IPS-11a (cell line): Measurements from ENCODE around the gene TYK2.
A peak's percentile ranks its signal among the peaks of the same experiment; 100 is the strongest.
"Not testable (repeated sequence)": the region's sequence is repeated elsewhere in the genome, so short reads cannot be mapped to it uniquely, and the experiment has no call there.

ENCODE experiments used
- H3K4me3 ChIP-seq: one replicate; pipeline ENCODE4 v1.5.1; 2013; ENCODE audit warnings: low read depth, low read length, control low read depth

TYK2 gene

DNA sequence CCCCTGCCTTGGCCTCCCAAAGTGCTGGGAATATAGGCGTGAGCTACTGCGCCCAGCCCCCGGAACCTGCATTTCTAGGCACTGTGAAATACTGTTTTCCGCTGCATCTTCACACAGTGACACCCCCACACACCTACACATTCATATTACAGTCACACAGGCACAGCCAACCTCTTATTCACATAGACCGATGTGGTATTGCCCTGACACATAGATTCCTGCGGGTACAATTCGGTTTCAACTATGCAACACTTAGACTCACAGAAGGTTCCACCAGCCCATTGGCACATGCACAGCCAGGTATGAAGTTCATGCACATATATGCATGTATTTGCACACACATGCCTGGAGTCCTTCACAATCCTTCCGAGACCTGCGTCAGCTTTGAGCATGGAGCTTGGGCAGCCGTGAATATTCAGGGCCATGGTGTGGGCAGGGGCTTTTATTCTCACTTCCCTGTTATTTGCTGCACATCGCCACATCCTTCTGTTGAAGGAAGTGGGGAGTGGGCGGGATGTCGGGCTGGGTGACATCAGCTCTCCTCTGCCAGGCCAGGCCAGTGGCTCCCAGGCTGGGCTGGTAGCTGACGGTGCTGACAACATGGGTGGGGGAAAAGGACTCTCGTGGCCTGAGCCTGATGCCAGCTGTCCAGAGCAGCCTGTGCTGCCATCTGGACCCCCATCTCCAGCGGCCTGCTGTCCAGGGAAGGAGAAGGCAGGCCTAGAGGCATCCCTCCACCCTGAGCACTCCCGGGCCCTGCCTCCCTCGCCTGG lies 28.3 kb upstream of the TYK2 start:
- H3K4me3 ChIP-seq: no peak overlapping the region

DNA sequence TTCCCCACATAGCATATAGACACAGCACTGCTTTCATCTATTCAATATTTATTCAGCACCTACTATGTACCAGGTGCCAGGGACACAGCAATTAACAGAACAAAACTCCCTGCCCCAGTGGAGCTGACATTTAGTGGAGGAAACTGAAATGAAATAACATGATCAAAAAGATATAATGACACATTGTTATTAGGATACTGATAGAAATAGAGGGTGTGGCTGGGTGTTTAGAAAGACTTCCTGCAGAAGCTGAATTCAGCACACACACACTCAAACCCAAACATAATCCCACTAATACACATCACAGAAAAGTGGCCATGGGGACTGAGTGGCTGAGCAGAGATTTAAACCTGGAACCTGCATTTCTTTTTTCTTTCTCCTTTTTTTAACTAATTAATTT lies 26.7 kb upstream of the TYK2 start:
- H3K4me3 ChIP-seq: no peak overlapping the region

DNA sequence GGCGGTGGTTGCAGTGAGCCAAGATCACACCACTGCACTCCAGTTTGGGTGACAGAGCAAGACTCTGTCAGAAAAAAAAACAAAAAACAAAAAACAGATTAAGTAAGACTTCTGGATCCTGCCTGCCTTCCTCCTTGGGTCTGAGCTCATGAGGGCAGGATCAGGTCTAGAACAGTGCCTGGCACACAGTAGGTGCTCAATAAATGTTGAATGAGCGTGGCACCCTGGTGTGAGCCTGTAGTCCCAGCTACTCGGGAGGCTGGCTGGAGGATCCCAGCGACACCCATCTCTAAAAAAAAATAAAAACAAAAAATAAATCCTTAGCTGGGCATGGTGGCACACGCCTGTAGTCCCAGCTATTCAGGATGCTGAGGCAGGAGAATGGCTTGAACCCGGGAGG lies 25.8 kb upstream of the TYK2 start:
- H3K4me3 ChIP-seq: no peak overlapping the region

DNA sequence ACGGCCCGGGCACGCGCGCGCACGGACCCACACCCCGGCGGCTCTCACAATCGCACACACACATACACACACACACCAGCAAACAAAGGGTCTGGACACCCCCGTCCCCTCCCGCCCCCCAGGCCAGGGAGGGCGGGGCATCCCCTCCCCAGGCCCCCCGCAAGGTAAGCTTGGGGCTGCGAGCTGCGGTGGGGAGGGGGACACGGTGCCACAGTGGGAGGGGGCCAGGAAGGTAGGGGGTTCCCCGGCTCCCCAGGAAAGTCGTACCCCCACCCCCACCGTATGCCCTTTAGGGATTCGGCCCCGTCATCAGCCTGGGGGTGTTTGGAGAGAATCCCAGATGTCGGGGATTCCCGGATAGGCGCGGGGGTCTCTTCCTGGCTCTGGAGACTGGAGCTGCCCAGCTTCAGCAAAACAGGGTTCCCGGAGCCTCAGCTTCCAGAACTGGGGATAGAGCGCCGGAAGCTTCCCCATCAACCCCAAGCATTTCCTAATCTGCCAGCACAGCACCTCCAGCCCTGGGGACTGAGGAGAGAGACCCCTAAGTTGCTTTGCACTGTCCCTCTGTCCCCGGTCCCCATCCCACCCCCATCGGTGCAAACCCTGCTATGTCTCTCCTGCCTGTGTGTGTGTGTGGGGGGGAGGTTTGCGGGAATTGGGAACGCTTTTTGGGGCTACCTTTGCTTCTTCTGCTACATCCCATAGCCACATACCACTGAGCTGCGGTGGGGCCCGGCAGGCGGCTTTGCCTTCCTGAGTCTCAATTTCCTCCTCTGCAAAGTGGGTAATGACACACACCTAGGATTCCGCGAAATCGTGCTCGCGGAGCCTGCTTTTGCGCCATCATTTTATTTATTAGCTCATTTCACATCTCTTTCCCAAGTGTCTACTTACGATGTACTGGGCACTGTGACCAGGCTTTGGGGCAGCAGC lies 24.8 kb upstream of the TYK2 start:
- H3K4me3 ChIP-seq: peak overlapping the region; percentile 98

DNA sequence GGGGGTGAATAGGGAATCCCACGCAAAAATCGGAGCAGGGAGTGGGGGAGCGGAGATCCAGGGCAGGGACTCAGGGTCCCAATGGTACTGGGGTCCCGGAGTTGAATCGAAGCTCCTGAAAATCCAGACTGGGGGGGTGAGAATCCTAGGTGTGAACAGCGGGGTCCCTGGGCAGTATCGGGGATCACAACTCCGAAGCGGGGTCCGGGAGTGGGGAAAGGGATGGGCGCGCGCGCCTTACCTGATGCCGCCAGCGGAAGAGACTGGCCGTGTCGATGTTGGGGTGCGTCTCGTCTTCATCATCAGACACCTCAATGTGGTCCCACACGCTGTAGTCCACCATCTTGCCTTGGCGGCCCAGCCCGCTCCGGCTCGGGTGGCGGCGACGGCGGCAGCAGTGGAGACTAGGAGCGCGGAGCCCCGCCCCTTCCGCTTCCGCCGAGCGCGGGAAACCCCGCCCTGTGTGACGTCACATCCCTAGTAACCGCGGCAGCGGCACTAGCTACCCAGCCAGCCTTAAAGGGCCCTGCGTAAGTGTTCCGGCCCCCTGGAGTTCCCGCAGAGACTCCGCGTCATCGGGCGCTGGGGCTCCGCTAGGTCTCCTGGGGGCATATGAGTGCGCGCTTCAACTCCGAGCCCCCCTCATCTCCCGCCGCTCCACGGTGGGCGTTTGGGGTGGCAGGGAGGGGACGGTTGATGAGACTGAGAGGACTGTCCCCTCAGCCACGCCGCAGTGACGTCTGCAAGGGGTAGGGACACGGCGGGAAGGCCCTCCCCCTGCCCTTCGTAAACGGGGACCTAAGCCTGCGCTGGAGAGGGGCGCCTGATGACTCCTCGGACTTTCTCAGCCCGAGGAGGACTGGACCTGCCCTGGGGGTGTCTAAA lies 23.0 kb upstream of the TYK2 start, which contains the start of gene CDC37:
CDC37 (minus strand) TSS at position 406 of the 885 bp plus-strand sequence; CDS start at position 343, 63 bp downstream.
- peak within 1 kb of the TSS; percentile 98 for H3K4me3 ChIP-seq

DNA sequence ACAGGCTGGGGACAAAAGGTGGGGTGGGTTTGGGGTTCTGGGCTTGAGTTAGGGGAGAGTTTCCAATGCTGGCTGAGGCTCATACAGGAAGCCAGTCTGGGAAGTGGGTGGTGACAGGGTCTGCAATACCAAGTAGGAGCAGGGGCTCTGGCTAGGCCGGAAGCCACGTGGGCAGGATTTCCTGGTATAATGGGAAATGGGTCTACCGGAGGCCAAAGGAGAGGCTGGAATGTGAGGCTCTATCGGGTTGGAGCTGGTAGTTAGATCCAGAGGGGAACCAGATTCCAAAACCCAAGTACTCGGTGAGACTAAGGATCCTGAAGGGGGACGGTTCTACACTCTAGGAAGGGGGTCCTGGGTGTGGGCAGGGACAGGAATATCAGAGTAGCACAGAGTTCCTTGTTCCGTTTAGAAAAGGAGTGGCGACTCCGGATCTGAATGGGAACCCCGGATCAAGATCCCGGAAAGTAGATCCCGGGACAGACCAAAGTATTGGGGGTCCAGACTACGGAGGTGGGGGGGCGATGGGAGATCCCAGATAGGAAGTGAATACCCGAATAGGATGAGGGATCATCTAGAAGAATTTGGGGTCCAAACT lies 22.2 kb upstream of the TYK2 start:
- H3K4me3 ChIP-seq: peak overlapping the region; percentile 98

DNA sequence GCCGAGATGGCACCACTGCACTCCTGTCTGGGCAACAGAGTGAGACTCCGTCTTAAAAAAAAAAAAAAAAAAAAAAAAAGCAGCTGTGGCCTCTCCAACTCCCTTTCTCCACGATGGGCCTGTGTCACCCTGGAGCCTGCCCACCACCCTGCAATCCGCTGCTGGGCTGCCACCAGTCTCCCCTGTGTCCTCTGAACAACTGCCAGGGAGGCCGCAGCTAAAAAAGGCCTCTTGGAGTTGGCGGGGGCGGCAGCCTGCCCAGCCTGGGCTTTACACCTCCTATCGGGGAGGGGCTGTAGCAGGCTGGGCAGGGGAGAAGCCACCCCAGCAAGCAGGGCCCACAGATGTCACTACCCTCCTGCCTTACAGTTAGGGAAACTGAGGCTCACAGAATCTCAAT lies 19.5 kb upstream of the TYK2 start:
- H3K4me3 ChIP-seq: no peak overlapping the region

DNA sequence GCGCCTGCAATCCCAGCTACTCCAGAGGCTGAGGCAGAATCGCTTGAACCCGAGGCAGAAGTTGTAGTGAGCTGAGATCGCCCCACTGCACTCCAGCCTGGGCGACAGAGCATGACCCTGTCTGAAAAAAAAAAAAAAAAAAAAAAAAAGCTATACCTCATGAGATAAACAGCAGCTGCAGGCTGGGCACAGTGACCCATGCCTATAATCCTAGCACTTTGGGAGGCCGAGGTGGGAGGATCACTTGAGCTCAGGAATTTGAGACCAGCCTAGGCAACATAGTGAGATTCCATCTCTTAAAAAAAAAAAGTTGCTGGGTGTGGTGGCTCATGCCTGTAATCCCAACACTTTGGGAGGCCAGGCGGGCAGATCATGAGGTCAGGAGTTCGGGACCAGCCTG lies 19.0 kb upstream of the TYK2 start:
- H3K4me3 ChIP-seq: not testable (repeated sequence)

DNA sequence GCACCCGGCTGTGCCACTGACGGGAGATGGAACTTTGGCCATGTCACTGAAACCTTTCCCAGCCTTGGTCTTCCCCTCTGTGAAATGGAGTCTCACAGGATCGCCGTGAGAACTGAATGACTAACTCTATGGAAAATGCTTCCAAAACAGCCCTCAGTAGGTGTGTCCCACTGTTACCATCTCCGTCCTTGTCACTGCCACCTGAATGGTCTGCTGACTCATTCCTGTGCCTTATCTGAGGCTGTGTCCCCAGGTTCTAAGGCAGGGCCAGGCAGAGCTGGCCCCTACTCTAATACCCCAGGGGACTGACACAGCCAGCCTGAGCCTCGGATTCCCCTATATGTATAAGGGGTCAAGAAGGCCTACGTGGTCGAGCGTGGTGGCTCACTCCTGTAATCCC lies 18.4 kb upstream of the TYK2 start:
- no peak overlapping the region for H3K4me3 ChIP-seq

DNA sequence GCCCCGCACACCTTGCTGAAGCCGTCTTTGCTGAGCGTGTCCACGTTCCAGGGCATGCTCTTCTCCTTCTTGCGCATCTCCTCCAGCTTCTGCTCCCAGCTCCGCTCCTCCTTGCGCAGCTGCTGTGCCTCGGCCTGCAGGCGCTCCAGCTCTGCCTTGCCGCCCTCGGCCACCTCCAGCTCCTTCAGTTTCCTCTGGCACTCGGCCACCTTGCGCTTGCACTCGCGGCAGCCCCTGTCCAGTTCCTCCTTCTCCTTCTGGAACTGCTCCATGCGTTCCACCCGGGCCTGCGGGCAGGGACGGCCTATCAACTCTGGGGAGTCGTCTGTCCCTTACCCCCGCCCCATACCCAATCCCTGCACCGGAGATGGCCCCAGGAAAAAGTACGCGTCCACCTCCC lies 15.5 kb upstream of the TYK2 start:
- H3K4me3 ChIP-seq: no peak overlapping the region

DNA sequence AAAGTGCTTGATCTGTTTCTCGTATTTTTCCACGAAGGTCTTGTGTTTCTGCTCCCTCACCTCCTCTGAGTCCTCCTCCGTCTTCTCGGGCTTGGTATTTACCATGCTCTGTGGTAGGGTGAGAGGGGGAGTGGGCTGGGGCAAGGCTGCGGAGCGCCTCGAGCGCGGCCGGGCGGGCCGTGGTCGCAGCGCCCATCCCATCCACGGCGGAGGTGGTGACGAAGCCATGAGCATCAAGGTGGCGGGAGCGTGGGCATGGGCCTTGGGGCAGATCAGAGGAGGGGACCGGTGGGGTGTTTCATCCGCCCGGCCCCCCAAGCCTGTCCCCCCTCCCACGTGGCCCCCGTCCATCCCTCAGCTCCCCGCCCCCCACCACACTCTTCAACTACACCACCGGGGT lies 15.1 kb upstream of the TYK2 start:
- H3K4me3 ChIP-seq: no peak overlapping the region

DNA sequence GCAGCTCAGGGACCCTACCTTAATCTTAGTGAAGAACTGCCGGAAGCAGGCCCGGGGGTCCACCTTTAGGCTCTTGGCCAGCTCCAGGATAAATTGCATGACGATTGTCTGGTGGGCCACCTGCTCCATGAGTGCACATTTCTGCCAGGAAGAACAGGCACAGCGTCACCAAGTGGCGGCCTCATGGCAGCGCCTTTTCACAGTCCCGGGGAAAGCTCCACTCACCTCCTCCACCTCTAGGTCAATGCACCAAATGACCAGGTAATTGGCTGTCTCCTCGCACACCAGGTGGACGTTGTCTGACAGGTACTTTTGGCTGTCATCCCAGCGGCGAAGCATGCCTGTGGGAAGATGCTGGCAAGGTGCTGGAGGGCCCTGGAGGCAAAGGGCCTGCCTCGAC lies 14.6 kb upstream of the TYK2 start:
- no peak overlapping the region for H3K4me3 ChIP-seq

DNA sequence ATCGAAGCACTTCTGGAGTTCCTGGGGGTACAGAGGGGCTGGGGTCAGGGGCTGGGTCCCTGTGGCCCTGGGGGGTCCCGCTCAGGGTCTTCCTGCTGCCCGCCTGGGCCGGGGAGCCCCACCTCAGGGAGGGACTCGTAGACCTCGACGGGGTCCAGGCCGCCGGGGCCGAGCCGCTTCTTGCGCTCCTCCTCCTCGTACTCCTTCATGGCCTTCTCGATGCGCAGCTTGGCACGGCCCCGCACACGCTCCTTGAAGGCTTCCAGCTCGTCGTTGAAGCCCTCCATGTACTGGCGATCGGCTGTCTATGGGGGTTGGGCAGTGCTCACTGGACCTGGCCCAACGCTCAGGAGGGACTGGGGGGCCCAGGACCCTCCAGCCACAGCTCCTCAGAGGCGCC lies 12.8 kb upstream of the TYK2 start:
- no peak overlapping the region for H3K4me3 ChIP-seq

DNA sequence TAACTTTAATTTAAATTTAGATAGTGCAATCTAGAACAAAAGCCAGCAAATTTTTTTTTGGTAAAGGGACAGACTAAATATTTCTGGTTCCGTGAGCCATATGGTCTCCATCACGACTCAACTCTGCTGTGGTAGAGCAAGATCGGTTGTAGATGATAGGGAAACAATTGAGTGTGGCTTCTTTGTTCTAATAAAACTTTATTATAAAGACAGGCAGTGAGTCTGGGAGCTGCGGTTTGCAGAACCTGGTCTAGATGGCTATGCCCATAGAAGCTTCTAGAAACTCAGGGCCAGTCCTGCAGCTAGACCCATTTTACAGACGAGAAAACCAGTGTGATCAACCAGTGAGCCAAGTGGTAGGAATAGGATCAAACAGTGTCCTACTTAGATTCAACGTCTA lies 11.7 kb upstream of the TYK2 start:
- H3K4me3 ChIP-seq: no peak overlapping the region

DNA sequence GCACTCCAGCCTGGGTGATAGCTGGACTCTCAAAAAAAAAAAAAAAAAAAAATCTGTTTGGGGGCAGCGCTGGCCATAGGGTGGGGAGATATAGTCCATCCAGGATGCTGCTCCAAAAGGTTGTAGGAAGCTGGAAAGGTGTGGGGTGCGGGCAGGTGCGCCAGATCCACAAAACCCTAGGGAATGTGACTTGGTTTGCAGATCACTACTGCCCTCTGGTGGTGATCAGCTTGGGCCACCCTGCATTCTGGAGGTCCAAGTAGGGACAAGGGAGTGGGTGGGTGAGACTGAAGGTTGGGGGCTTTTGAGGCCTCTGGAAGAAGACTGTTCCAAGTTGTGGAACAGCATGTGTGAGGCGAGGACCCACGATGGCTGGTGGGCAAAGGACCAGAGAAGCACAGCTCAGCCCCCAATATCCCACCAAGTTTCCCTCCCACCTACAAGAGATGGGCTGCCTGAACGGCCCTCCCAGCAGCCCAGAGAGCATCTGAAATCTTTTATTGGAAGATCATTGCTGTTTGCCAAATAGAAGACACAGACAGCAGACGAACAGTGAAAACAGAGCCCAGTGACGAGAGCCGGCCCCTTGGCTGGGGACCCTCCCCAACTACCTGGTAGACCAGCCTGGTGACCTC lies 10.4 kb upstream of the TYK2 start:
- no peak overlapping the region for H3K4me3 ChIP-seq

DNA sequence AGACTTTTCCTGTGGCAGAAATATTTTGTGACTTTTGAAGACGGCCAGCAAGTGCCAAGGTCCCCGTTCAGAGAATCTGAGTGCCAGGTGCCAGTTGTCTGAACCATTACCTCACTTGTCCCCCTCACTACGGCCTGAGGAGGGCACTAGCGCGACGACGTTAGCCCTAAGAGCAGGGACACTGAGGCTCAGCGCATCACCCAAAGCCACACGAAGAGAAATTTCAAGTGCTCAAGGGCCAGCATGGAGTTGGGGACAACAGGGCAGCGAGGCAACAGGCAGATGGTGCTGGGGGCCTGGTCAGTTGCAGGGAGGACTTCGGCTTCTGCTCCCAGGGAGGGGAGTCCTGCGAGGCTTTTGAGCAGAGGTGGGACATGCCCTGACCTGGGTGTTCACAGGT lies 9.5 kb upstream of the TYK2 start:
- no peak overlapping the region for H3K4me3 ChIP-seq

DNA sequence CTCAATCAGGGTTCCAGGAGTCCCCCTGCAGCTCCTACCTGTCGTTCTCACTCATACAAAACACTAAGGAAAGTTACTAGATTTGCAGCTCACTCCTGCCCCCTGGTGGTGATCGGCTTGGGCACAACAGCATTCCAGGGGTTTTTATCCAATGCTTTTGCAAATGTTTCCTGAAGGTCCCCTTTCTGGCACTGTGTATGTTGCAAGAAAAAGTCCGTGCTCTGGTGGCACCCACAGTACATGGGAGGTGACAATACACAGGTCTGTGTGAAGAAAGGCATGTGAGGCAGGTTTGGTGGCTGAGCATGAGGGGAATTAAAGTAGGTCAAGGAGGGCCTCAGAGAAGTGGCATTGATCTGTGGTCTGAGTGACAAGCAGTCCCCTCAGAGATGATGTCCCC lies 8.6 kb upstream of the TYK2 start:
- no peak overlapping the region for H3K4me3 ChIP-seq

DNA sequence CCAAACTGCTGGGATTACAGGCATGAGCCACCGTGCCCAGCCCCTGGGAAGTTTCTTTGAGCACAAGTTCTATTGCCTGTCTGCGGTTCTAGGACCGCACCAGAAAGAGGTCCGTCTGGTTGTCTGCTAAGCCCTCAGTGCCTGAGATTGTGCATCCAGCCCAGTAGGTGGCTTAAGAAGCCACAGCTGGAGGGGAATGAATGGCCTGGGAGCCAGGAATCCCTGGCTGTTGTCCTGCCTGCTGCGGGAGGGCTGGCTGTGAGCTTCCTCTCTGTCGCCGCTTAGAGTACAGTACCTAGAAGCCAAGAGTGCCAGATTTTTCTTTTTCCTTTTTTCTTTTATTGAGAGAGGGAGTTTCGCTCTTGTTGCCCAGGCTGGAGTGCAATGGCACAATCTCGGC lies 4.2 kb upstream of the TYK2 start:
- no peak overlapping the region for H3K4me3 ChIP-seq

DNA sequence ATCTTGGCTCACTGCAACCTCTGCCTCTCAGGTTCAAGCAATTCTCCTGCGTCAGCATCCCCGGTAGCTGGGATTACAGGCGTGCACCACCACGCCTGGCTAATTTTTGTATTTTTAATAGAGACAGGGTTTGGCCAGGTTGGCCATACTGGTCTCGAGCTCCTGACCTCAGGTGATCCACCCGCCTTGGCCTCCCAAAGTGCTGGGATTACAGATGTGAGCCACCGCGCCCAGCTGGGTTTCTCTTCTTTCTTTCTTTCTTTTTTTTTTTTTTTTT lies 2.8 kb upstream of the TYK2 start:
- H3K4me3 ChIP-seq: not testable (repeated sequence)

DNA sequence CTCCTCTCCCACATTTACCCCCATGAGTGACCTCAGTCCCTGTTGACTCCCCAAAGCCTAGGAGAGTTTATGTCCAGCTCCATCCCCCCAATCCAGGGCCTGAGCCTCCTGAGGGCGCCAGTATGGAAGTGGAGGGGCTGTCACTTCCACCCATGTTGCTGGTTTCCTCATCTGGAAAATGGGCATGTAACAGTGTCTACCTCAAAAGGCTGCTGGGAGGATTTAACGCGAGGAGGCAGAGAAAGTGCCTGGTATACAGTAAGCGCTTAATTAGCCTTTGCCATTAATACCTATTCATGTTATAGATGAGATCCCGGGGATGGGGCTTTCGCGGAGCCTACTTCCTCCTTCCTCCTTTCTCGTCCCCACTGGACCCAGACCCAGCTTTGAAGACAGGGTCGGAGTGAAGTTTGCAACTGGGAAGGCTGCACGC lies 476 bp downstream of the TYK2 start:
- H3K4me3 ChIP-seq: peak overlapping the region; percentile 68
